Activated T-cell treated with anti-CD3 and anti-CD28 coated beads, Interleukin-2, amount 50 U/mL, for 48 hours (primary cell): ENCODE measurements around the gene BTN2A1.
A peak's percentile ranks its signal among the peaks of the same experiment; 100 is the strongest.

Experiments used
- DNase-seq, 2 experiments: peaks; one replicate each; pipeline ENCODE4 v3.0.0-alpha.2; 2020

Gene BTN2A1

DNA sequence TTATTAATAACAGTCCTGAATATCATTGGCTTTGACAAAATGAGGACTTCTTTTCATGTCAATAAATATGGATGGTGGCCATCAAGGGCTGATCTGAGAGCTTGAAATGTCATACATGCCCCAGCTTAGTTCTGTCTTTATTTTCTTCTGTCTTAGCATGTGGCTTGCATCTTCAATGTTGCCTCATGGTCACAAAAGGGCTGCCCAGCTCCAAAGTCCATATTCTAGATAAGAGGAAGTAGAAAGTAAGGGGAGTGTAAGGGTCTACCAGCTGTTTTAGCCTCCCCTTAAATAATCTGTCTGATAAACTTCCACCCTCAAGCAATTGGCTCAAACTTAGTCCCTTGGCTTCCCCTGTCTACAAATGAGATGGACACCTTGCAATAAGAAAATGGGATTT lies 14.2 kb downstream of the BTN2A1 start:
- no peak for DNase-seq

GRCh38 chr6:26472549-26473290 lies 15.0 kb downstream of the BTN2A1 start:
- DNase-seq, result no peak

DNA sequence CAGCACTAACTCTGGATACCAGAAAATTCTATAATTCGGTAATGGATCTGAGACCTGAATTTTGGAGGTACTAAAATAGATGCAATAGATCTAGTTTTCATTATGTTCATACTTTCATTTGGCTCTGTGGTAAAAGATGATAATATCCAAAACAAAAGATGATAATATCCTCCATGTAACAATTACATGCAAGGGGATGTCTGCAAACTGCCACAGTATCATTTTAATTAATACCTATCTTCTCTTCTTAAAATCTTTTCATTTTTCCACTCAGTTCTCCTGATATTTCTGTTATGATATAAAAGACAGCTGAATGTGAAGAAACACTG lies 15.6 kb downstream of the BTN2A1 start:
- DNase-seq, result no peak

DNA sequence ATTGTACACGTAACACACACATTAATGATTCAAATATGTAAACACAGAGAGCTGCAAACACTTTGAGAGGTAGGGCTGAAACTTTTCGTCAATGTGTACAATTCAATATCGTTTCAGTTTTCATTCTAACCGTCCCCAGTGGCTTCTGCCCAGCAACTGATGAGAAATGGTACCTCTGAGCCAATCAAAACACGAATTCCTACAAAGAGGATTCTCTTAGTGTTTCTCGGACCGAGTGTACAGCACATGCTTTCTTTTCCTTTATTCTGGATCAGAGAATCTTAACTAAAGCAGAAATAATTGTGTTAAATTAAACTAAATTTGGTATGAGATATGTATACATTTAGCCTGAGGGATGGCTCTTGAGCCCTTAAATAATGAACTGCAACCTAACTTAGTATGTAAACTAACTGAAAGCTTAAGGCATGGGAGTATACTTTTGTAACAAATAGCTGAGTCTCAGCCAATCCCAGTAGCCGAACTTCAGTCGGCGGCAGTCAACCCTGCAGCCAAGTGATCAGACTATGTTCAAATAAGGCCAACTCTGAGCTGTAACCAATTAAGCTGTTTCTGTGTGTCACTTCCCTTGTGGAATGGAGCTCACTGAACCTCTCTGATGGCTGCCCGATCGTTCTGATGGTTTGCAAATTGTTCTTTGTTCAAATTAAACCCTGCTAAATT lies 16.1 kb downstream of the BTN2A1 start:
- peak; percentile 74 to 76 for DNase-seq

DNA sequence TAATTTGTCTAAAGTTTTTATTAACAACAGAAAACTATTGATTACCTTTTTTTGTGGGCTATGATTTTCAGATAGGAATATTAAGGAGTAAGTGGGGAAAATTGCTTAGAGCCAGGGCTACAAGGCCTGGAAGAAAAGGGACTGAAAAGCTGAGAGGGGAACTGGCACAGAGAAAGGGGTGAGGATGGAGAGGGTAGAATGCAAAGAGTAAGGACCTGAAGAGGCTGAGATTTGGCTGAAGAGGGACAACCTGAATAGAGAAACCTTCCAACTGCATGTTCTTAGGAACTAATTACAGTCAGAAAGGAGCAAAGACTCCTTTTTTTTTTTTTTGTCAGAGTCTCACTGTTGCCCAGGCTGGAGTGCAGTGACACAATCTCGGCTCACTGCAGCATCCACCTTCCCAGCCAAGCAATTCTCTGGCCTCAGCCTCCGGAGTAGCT lies 16.7 kb downstream of the BTN2A1 start:
- peak in 1 of 2 experiments; percentile 24 for DNase-seq

DNA sequence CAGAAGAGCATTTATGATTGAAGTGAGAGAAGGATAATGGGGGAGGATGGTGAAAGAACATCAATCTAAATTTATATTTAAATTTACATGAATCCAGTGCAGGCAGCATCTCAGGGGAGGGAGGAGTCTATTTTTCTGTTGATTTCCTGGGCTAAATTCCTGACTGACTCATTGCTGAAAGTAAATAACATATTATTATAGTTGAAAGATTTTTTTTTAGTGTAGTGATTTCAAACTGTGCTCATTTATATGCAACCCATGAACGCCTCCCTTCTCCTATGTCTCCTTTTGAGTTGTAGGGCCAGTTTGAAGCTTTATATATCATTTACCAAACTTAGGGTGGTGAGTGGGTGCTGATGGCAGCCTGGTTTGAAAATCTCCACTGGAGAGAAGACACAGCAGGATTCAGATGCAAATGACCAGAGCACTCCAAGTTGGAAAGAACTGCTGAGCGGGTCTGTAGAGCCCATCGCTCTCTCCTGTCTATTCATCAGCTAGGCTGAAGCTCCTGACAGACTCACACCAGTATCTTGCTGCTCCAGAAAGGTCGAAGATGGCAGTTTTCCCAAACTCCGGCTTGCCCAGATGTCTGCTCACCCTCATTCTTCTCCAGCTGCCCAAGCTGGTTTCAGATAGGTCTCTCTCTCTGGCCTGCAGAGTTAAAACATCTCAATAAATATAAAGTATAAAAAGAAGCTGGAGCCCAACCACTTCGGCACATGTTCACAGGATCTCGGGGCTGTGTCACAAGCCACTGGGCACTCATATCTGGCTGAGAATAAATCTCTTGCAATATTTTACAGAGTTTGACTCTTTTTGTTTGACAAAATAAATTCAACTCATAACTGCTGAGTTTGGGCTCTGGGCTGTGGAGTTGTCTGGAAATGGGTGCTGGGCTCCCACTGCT lies 18.3 kb downstream of the BTN2A1 start:
- DNase-seq, result no peak

- no peak for DNase-seq
Measured at GRCh38 chr6:26476896-26477295, 19.1 kb downstream of the BTN2A1 start.

DNA sequence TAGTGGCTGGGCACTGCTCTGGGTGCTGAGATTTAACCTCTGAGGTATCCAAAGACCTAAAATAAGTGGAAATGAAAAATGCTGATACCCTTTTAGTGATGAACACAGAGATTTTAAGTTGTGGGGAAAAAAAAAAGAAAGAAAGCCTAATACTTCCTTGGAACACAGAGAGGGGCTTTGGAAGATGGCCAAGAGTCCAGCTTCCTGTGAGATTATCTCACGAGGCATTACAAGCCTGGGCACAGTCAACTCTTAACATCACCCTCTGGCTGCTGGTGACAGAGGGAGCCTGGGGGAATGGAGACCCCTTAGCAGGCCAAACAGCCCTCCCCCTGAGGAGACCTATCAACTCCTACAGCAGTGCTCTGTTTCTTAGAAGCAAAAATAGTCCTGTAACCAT lies 19.7 kb downstream of the BTN2A1 start:
- no peak for DNase-seq

- no peak for DNase-seq
Measured at GRCh38 chr6:26478100-26478984, 20.6 kb downstream of the BTN2A1 start.

- DNase-seq, result no peak
Measured at GRCh38 chr6:26478985-26479278, 21.2 kb downstream of the BTN2A1 start.

DNA sequence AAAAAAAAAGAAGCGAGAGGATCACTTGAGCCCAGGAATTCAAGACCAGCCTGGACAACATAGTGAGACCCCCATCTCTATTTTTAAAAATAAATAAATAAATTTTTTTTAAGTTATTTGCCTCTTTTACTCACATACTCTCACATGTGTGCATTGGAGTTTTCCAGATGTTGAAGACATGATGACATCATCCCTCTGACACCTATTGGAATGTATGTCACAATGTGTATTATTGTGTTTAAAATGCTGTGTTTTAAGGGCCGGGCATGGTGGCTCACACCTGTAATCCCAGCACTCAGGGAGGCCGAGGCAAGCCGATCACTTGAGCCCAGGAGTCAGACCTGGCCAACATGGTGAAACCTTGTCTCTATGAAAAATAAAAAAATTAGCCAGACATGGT lies 24.6 kb downstream of the BTN2A1 start:
- DNase-seq, result no peak

GRCh38 chr6:26483727-26484126 lies 26.0 kb downstream of the BTN2A1 start:
- no peak for DNase-seq

DNA sequence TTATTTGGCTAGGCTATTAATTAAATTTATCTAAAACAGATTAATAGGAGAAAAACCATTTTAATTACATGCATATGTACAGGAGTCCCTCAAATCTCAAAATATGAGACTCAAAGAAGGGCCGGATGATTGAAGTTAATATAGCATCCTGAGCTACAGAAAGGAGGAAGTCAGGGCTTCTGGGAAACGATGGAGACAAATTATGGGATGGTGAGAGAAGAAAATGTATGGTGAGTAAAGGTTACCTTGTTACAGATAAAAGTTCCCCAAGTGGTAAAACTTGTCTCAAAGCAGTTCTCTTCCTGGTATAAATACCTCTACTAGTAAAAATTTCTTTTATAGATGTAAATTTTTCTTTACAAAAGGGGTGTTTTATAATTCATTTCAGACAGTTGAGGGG lies 26.4 kb downstream of the BTN2A1 start:
- DNase-seq, result no peak

DNA sequence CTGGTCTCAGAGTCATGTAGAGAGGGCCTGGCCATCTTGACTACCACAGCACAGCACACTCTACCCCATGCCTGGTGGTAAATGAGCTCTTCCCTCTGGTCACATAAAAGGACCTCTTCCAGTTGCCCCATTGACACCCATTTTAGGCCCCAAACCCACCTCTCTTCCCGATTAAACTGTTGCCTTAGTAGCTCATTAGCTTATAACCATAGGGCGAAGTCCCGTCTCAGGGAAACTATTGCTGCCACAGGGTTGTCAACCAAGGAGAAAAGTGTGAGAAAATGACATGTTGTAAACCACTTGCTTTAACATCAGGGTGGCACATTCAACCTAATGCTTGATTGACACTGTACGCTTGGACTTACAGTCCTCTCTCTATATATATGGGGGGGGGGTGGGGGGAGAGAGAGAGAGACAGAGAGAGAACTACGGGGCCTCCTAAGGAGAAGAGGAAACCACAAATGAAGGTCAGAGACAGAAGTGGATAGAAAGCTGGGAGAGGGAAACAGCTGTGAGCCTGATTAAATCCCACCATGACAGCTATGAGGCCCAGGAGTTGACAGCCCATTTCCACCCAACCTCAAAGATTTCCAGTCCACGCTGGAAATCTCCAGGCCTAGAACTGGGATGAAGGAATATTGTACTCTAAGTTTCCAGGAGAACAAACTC lies 27.5 kb downstream of the BTN2A1 start:
- no peak for DNase-seq

- no peak for DNase-seq
Measured at GRCh38 chr6:26486358-26486757, 28.6 kb downstream of the BTN2A1 start.

DNA sequence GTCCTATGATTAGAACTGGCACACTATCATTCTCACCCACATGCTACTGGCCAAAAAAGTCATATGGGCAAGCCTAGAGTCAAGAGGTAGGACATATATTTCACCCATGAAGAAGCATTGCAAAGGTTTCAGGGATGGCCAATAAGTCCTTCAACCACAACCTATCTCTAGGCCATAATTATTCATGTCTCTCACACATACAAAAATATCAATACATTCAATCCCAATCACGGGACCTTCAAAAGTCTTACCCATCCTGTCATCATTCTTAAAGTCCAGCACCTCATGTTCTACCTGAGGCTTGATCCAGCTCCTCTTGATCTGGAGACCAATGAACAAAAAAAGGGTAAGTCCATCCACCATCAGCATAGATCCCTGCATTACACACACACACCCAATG lies 29.7 kb downstream of the BTN2A1 start:
- no peak for DNase-seq

GRCh38 chr6:26489996-26490964 lies 32.5 kb downstream of the BTN2A1 start:
- no peak for DNase-seq

- DNase-seq, result no peak
Measured at GRCh38 chr6:26491604-26492003, 33.8 kb downstream of the BTN2A1 start.

GRCh38 chr6:26493258-26493657 lies 35.5 kb downstream of the BTN2A1 start:
- DNase-seq, result no peak

DNA sequence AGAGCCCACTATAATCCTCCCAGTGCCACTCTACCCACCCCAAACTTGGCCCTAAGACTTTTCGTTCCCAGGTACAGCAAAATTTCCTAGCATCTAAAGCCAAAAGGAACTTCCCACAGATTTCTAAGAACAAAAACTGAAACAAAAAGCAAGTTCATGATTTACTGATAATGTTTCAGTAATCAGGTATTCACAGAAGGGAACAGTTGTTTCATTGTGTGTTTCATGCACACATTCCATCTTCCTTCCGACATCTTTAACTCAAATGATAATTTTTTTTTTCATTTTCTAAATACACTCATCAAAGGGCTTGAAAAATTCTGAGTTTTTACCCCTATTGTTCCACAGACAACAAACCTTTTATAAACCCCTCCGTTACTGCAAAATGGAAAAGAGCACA lies 36.4 kb downstream of the BTN2A1 start:
- no peak for DNase-seq

DNA sequence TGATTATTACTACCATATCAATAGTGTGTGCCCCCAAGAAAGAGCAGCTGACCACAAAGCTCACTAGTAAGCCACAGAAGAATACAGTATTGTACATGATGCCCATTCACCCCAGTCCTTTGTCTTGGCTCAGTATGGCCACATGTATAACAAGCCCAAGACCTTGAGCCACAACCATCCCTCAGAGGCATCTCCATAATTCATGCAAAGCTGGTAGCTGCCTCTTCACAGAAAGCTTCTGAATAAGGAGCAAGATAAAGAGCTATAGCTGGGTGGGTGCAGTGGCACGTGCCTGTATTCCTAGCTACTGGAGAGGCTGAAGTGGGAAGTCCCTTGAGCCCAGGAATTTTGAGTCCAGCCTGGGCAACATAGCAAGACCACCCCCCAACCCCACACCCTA lies 37.5 kb downstream of the BTN2A1 start:
- DNase-seq, result no peak
